Endometrial microvascular endothelial cells (primary cell): ENCODE measurements around the gene CUZD1. TPM values are rescaled to one million over a fixed set of nuclear protein-coding genes. Genes with fewer than 3 reads are reported as not detected.
"Not testable (repeated sequence)": the region's sequence is repeated elsewhere in the genome, so short reads cannot be mapped to it uniquely, and the experiment has no call there.

Experiments
- in situ Hi-C: cut with HindIII; loops from 2 replicates; pipeline ENCODE4 v1.10.0; 2017; ENCODE audit warnings: low sequenced_read_pairs, low pct_unique_long_range_greater_than_20kb; ENCODE audit errors: inconsistent ontology term
- total RNA-seq: library from RNA; depleted of rRNA; stranded (reverse); fragments of >200 nt; gene quantifications from one replicate; pipeline ENCODE4 v1.2.3, GENCODE V29; 2015; ENCODE audit errors: inconsistent ontology term

Gene CUZD1
- total RNA-seq, 1 donor from 2014 or later, result 1.3 TPM

- in situ Hi-C loops, result no loop called here
Observed at GRCh38 chr10:122859527-122859926, 13.9 kb upstream of the CUZD1 start.

GRCh38 chr10:122858042-122858441 is 12.4 kb upstream of the CUZD1 start:
- in situ Hi-C loops, result not testable (repeated sequence)

GRCh38 chr10:122856902-122857301 is 11.2 kb upstream of the CUZD1 start:
- in situ Hi-C loops, result no loop called here

- in situ Hi-C loops, result no loop called here
Observed at GRCh38 chr10:122855745-122856144, 10.1 kb upstream of the CUZD1 start.

GRCh38 chr10:122854648-122855047 is 9.0 kb upstream of the CUZD1 start:
- in situ Hi-C loops, result no loop called here

GRCh38 chr10:122853665-122854313 is 8.1 kb upstream of the CUZD1 start:
- in situ Hi-C loops, result no loop called here

- in situ Hi-C loops, result no loop called here
Observed at GRCh38 chr10:122852261-122852660, 6.6 kb upstream of the CUZD1 start.

- in situ Hi-C loops, result no loop called here
Observed at GRCh38 chr10:122850705-122851640, 5.3 kb upstream of the CUZD1 start.

- in situ Hi-C loops, result no loop called here
Observed at GRCh38 chr10:122849900-122850605, 4.4 kb upstream of the CUZD1 start.

- in situ Hi-C loops, result no loop called here
Observed at GRCh38 chr10:122849090-122849489, 3.4 kb upstream of the CUZD1 start.

GRCh38 chr10:122847782-122848604 is 2.3 kb upstream of the CUZD1 start:
- in situ Hi-C loops, result no loop called here

- in situ Hi-C loops, result no loop called here
Observed at GRCh38 chr10:122844146-122844545, 1.5 kb downstream of the CUZD1 start.

GRCh38 chr10:122841569-122841968 is 4.1 kb downstream of the CUZD1 start:
- in situ Hi-C loops, result no loop called here

- in situ Hi-C loops, result no loop called here
Observed at GRCh38 chr10:122839505-122839904, 6.2 kb downstream of the CUZD1 start.

GRCh38 chr10:122838880-122839279 is 6.8 kb downstream of the CUZD1 start:
- in situ Hi-C loops, result no loop called here

GRCh38 chr10:122835908-122836307 is 9.7 kb downstream of the CUZD1 start:
- in situ Hi-C loops, result no loop called here

GRCh38 chr10:122830965-122831353 is 14.7 kb downstream of the CUZD1 start:
- in situ Hi-C loops, result no loop called here

- in situ Hi-C loops, result no loop called here
Observed at GRCh38 chr10:122830273-122830964, 15.2 kb downstream of the CUZD1 start.
